Stimulated activated CD4-positive, alpha-beta T cell treated with anti-CD3 and anti-CD28 coated beads, Interleukin-1b, Interleukin-23, amount 100 ng/mL, for 1 hour (primary cell): ENCODE results near the gene IFT88.
A peak's percentile ranks its signal among the peaks of the same experiment; 100 is the strongest.

Experiments used
- DNase-seq, 2 donors: peaks; one replicate each; pipeline ENCODE4 v3.0.0-alpha.2; 2020; ENCODE audit warnings: low read depth in 2 of 2

The IFT88 gene, protein sequence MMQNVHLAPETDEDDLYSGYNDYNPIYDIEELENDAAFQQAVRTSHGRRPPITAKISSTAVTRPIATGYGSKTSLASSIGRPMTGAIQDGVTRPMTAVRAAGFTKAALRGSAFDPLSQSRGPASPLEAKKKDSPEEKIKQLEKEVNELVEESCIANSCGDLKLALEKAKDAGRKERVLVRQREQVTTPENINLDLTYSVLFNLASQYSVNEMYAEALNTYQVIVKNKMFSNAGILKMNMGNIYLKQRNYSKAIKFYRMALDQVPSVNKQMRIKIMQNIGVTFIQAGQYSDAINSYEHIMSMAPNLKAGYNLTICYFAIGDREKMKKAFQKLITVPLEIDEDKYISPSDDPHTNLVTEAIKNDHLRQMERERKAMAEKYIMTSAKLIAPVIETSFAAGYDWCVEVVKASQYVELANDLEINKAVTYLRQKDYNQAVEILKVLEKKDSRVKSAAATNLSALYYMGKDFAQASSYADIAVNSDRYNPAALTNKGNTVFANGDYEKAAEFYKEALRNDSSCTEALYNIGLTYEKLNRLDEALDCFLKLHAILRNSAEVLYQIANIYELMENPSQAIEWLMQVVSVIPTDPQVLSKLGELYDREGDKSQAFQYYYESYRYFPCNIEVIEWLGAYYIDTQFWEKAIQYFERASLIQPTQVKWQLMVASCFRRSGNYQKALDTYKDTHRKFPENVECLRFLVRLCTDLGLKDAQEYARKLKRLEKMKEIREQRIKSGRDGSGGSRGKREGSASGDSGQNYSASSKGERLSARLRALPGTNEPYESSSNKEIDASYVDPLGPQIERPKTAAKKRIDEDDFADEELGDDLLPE

DNA sequence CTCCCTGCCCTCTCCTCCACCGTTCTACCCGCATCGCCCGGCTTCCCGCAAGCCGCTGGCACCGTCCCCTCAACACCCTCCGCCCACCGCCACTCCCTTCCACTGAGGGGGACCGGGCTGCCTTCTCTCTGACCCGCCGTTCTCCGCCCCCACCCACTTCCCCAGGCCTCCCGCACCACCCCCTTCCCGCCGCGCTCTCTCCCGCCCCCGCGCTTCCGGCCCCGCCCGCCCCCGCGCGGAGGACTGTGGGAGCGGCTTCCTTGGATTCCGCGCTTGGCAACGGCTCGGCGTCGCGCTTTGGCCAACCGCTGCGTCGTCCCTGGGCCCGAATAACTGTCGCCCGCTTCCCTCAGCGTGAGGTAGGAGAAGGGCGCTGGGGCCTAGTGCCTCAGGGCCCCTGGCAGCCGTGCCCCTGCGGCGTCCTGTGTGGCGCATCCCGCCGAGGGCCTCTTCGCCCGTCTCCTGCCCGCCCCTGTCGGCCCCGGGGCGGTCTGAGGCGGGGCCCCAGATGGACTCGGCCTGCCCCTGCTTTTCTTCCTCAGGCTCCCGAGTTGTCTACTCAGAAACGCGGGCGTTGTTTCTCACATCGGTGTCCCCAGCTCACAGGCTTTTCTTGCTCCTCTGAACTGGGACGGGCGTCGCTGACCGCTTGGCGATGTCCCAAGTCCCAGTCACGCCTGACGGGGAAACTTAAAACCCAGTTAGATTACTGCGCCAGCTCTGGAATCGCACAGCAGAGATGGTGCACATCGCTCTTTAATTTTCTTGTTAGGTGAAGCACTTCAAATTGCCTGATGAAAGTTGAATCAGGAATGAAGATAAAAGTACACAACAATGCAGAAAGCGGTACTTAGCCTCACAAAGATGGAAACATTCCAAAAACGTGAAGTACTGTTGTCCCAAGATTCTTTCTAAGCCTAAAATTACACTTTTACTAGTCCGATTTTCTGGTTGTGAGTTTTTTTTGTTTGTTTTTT is at the start of gene IFT88:
TSS of gene IFT88 (plus strand) at position 260 of the 977 bp plus-strand sequence. CDS start 7,229 bp downstream, outside the sequence.
- peak; percentile 45 to 59 for DNase-seq

DNA sequence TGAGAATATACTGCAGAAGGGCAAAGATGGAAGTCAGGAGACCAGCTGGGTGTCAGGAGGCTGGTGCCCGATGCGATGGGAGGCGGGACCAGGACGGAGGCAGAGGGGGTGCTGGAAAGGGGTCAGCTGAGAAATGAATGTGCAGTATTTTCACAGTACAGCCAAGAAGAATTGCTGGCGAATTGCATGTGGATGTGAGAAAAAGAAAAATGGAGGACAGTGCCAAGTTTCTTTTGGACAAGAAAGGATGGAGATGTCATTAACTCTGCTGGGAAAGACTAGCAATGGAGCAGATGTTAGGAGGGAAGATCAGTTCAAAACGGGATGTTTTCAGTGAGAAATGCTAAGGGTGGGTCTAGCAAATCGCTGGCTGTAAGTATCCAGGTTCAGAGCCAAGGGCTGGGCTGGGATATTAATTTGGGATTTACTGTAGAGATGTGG is 48.3 kb upstream of the IFT88 start:
- DNase-seq, result no peak

DNA sequence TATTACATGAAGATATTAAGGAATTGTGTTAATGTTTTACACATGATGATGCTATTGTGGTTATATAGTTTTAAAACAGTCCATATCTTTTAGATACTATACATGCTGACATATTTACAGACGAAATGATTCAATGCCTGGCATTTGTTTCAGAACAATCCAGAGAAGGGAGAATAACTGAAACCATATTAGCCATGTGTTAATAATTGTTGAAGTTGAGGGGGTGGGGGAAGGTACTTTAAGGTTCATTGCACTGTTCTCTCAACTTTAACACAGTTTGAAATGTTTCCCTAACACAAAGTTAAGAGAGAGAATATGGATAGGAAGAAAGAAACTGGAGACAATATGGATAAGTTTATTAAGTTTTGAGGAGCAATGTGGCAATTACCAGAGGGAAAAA is 47.1 kb upstream of the IFT88 start:
- DNase-seq, result no peak

DNA sequence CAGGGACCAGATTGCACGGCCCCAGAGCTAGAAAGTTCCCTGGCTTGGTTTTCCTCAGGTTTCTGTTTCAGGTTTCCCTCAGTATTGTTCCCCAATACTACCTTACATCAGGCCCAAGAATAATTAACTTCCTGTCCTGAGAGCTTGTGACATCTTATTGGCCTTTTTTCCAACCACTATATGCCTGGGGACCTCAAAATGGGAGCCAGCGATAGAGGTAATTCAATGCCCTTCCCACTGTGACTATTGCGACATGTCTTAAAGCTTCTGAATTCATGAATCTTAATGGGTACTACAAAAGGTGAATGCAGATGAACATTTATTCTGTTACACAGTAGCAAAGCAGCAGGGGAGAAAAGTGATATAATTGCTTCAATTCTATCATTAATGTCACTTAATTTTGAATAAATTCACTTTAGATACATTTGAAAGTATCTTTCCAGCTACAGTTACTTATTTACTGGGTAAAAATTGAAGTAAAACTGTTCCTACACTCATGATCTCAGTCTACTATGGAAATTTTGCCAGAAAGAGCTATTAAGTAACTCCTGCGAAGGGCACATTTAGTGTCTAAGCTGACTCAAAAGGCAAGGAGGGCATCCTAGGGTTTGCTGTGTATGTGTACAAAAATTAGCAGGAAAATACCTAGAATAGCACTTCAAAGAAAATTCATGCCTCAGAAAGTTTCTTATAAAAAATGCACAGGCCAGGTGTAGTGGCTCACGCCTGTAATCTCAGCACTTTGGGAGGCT is 45.4 kb upstream of the IFT88 start:
- no peak for DNase-seq

DNA sequence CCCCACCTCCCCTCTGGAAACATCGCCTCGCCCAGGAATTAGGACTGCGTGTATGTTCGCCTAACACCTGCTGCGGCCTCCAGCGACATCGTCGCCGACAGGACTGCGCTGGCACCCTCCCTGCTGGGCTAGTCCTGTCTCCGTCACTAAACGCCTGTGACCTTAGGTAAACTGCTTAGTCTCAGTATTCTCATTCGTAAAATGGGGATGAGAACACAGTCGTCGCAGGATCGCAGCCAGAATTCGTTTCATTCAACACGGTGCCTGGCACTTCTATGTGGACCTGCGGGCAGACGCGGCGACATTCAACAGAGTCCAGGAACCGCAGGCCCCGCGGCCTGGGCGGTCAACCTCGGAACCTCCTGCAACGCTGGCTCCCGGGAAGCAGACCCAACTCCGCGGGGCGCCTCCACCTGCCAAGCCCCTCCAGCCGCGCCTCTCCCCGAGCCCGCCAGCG is 41.8 kb upstream of the IFT88 start:
- no peak for DNase-seq

DNA sequence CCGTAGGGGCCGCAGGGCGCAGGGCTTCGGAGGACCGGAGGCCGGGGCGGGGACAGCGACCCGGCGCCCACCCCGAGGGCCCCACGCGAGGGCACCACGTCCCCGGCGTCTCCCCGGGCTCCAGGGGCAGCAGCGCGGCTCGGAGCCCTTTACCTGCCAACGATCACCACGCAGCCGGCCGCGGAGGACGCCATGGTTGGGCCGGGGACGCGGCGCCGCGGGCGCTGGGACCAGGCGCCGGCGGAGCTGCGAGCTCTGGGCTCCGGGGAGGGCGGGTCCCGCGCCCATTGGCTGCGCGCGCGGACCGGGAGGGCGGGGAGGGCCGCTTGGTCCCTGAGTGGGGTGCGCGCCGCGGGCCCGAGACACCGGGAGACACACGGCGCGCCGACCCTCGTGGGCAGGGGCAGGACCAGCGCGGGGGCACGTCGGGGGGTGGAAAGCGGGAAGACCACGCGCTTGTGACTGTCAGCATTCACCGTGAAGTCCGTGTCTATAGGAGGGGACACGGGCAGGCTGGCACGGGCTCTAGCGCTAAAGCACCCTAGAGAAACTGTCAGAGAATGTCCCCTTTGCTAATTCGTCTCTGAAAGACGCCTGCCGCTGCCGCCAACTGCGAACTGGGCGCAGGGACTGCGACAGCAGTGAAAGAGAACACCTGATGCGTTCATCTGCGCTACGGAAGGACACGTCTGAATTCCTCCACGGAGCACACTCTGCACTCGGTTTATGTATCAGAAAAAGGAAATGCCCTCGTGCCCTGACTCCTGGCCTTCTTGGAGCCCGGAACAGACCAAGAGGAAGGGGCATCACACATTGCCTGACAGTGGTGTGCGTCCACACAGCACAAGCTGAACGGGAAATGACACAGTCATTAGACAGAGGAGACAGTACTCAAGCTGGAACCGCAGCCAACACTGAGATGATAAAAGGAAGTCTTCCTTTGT is 41.1 kb upstream of the IFT88 start, which contains the start of gene CRYL1:
TSS of gene CRYL1 (minus strand) at position 257 of the 944 bp plus-strand sequence. CDS start at position 194, 63 bp downstream.
- DNase-seq, result peak; percentile 34 to 52

DNA sequence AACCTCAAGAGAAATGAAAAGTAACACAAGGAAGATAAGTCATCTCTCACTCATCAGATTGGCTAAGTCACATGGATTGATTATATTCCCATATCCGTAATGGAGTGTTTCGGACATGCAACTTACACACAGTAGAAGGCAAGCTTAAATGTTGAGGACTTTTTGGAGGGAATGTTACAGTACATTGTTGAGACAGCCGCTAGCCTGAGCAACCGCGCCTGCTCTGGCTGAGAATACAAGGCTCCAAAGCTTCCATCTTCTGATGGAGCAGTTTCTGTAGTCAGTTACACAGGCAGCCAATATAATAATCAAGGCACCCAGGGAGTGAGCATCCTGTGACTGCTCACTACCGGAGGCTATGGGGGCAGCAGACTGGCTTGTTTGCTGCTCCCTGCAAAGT is 40.3 kb upstream of the IFT88 start:
- DNase-seq, result no peak

DNA sequence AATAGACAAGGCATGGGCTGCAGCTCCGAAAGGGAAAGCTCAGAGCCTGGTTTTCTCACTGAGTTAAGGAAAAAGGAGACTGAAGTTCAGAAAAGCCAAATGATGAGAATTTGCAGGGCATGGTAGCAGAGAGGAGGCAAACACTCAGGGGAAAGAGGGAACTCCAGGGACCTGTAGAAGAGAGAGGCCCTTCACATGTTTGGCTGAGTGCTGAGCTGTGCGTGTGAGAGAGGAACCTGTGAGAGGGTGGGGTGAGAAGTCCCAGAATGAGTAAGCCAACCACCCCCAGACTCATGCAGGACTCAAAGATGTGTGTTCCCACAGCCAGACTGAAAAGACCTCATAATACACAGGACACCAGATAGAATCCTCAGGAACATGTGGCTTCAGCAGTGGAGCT is 38.5 kb upstream of the IFT88 start:
- DNase-seq, result no peak

DNA sequence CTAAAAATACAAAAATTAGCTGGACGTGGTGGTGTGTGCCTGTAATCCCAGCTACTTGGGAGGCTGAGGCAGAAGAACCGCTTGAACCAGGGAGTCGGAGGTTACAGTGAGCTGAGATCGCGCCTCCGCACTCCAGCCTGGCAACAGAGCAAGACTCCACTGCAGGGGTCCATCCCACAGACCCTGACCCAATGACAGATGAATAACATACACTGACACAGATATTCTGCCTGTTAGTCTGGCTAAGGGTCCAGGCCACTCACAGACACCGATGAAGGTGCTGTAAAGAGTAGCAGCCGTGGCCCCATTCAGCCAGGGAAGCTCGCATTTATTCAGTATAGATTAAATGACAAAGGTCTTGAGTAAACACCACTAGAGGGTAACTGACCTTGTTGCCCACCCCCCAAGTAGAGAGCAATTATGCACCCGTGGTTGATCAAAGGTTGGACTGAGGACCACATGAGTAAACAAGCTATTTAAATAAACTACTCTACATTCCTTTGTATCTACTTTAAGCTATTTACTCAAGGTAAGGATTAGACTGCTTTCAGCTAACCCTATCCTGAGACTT is 32.8 kb upstream of the IFT88 start:
- DNase-seq, result no peak

DNA sequence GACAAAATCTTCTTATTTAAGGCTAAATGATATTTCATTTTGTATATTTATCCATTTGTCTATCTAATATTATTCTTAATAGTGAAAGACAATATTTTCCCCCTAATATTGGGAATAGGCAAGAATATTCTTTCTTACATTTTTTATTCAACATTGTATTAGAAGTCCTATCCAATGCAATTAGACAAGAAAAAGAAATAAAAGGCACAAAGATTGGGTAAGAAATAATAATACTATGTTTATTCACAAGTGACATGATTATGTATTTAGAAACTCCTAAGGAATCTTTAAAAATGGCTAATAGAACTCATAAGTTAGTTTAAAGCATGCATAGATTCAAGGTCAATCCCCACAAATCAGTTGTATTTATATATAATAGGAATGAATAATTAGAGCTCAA is 30.0 kb upstream of the IFT88 start:
- no peak for DNase-seq

DNA sequence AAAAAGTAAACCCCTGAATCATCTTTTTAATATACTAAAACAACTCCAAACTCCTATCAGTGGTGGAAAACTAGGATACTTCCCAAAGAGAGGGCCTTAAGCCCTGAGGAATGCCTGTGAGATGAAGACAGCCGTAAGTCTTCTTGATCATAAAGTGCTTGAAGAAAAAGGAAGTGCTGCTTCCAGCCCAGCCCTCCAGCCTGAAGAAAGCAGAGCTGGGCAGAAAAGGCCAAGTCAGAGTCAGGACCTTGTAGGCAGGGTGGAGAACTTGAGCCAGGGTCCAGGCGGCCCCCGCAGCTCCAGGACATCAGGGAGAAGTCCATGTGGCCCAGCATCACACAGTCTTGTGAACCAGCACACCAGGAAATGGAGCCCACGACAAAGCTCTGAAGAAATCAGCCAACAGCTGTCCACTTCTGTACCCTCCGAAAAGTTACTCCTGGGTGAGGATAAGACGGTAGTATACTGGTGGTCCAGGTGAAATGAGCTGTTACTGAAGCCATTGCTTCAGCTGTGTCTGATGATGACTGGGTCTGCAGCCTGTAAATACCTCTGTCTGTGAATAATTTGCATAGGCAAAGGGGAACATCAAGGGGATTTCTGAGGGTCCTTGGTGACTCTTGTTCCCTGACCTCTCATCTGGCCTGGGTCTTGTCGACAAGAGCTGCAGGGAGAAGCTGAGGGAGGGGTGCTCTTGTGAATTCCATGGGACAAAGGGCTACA is 22.6 kb upstream of the IFT88 start:
- DNase-seq, result no peak

DNA sequence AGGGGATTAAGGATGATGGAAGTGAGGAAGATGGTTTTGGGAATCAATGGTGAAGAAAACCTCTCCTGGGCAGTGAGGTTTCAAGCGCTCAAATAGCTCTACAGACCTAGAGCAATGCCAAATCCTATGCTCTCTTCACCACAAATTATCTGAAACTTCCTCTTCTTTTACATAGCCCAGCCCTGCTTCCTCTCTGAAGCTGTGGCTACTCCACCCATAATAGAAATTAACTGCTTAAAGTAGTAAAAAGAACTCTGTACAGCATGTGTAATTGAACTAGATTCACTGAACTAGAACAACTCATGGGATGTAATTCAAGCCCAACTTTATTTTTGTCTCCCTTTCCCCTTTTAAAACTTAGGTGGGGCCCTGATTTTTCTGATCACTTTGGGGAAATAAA is 20.4 kb upstream of the IFT88 start:
- no peak for DNase-seq

DNA sequence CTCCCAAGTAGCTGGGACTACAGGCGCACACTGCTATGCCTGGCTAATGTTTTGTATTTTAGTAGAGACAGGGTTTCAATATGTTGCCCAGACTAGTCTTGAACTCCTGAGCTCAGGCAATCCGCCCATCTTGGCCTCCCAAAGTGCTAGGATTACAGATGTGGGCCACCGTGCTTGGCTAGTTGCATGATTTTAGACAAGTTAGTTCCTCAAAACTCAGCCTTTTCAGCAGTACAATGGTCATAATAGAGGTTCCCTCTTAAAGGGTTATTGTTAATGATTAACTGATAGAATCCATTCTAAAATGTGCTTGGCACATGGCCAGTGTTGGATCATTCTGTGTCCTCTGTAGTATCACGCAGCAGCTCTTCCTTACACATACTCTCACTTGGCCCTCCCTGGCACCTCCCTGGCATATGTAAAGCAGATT is 19.5 kb upstream of the IFT88 start:
- no peak for DNase-seq

DNA sequence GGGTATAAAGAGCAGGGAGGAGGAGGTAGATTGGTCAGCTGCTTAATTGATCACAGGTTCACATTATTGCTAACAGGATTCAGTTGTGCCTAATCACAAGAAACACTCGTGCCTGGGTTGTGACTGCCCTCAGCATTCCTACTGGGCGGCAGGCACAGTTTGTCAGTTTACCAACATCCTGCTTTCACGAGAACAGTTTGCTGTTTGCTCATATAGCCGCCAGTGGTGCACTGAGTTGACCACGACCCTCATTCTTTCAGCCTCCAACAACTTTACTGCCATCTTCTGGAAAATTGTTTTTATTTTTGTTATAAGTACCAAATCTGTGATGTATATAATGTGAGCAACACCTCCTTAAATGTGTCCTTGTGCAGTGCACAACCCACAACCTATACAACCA is 16.2 kb upstream of the IFT88 start:
- DNase-seq, result no peak

DNA sequence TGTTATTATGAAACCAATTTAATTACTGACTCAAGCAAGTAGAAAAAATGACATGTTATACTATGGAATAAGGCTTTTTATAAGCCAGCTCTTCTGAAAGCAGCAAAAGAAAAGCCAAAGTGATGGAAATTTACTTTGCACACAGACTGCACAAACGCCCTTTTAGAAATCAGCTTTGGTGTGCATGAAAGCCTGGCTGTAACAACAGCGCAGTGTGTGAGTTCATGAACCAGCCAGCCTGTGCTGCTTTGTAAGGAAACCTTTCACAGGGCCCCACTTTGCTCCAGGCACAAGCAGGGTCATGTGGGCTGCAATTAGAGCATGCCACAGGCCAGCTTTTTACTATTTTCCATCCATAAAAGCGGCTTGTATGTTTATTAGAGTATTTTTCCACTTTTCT is 13.6 kb upstream of the IFT88 start:
- DNase-seq, result no peak

DNA sequence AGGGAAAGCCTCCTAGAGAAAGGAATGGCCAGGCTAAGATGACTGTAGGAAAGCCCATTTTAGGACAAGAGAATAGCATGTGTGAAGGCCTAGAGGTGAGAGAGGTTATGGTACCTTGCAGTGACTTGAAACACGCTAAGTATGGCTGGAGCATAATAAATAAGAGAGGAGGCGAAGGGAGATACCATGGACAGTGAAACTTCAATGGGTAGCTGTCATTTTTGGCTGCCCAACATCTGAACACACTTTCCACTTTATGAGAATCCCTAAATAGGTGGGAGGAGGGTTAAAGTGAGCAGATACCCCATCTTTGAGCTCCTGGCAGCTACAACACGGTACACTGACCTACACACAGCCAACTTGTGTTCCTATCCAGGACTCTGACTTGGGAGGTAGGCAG is 8.0 kb upstream of the IFT88 start:
- DNase-seq, result no peak

DNA sequence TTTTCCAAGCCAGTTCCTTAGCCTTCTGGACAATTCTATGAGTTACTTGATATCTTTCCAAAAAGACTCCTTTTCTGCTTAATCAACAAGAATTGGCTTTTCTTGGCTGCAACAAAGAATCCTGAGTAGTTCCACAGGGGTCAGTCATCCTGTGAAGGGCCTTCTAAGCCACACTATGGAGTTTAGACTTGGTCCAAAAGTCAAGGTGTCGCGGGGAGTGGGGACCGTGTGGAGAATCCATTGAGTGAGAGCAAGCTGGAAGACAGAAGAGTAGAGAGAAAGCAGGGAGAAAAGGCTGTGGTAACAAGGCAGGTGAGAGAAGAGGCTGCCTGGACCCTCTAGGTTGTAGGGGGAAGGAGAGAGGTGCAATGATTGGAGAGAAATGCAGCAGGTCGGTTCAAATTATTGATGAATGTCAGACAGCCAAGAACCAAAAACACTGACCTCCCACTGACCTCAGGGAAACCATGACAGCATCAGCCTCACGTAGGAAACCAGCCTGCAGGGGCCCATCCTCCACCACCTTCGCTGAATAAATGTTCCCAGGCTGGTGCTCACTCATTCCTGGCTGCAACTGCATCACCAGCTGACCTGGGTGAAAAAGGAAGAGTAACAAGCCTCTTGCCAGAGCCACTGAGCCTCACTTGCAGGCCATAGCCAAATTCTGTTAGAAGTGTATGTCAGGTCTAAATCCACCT is 7.1 kb upstream of the IFT88 start:
- no peak for DNase-seq

DNA sequence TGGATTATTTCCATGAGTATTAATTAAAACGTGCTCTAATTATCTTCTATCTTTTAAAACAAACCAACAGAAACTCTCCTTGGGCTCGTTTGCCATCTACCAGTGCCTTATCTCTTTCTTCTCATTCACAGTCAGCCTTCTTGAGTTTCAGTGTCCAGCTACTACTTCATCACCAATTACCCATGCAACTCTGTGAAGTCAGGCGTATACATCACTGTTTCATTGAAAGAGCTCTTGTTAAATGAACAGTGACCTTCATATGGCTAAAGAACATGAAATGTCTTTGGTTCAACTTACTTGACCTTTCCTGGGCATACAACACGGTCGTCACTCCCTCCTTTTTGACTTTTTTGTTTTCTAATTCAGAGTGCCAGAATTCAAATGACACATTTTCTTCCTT is 5.2 kb upstream of the IFT88 start:
- DNase-seq, result no peak
